GM19467 (cell line): Measurements from ENCODE around the gene SLC16A5.

ENCODE experiments used
- ATAC-seq: cut with Tn5 transposase; IDR thresholded peaks from one replicate; pipeline ENCODE4 v1.9.1; 2021; ENCODE audit warnings: mild to moderate bottlenecking, moderate library complexity; ENCODE audit not compliant: unreplicated experiment

The SLC16A5 gene

DNA sequence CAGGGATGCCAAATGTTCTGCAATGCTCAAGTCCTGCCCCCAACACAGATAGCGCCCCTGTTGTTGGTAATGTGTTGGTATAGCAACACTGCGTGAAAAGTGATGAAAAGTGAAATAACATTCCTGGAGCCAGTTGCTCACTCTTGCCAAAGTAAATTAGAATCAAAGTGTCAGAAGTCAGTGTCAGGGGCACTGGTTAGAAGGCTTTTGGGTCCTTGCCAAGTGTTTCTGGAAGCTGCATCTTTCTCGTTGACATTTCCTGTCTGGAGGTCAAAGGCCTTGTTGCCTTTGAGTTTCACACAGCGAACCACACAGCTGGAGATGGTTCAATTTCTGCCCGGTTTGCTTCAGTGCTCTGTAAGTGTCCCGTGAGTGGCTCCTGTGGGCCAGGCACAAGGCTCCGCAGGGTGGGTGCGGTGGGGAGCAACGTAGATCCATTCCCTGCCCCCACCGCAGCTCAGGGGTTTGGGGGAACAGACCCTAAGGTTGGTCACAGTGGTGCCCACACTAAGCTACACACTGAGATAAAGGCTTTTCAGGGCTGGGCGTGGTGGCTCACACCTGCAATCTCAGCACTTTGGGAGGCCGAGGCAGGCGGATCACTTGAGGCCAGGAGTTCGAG, 3.6 kb upstream of the SLC16A5 start:
- ATAC-seq: no peak

- no peak for ATAC-seq
Observed at GRCh38 chr17:75086496-75087181, 1.1 kb upstream of the SLC16A5 start.

GRCh38 chr17:75087182-75087557, 584 bp upstream of the SLC16A5 start:
- ATAC-seq: no peak

GRCh38 chr17:75088465-75089417, 987 bp downstream of the SLC16A5 start:
- no peak for ATAC-seq

GRCh38 chr17:75090871-75091854, 3.4 kb downstream of the SLC16A5 start:
- ATAC-seq: no peak

GRCh38 chr17:75091855-75092327, 4.1 kb downstream of the SLC16A5 start:
- ATAC-seq: no peak

DNA sequence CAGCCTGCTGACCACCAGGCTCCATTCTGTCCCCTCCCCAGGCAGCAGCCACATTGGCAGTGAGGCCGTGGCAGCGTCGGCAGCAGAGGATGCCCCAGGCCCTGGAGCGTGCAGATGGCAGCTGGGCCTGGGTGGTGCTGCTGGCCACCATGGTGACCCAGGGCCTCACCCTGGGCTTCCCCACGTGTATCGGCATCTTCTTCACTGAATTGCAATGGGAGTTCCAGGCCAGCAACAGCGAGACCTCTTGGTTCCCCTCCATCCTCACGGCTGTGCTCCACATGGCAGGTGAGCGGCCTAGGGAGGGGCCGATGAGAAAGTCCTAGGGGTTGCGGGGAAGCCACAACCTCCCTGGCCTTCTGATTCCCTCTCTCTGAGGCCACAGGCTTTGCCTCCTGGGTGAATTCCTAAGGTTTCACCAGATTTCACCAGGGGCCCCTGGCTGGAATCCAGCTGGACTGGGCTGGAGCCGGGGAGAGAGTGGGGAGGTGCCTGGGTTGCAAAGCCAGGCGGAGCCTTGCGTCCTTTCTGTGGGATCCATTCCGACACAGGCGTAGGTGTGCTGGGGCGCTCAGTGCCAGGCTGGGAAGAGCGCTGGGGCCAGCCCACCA, 5.9 kb downstream of the SLC16A5 start:
- no peak for ATAC-seq

- ATAC-seq: no peak
Observed at GRCh38 chr17:75094871-75095399, 7.2 kb downstream of the SLC16A5 start.

GRCh38 chr17:75096082-75096625, 8.4 kb downstream of the SLC16A5 start:
- no peak for ATAC-seq

- no peak for ATAC-seq
Observed at GRCh38 chr17:75097865-75098264, 10.1 kb downstream of the SLC16A5 start.

DNA sequence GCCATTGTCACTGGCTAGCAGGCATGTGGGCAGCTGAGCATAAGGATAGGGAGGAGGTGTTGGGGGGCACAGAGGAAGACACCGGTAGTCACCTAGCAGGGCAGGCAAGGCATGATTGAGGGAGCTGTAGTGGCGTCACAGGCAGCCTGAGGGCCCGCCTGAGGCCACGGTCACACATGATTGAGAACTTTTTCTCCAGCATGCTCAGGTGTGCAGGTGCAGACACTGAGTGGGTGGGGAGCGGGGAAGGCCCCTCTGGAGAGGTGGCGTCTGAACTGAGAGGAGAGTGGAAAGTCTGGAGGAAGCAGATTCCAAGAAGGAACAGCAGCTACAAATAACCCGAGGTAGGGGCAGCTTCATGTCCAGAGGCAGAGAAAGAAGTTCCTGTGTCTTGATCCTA, 11.1 kb downstream of the SLC16A5 start:
- ATAC-seq: no peak

DNA sequence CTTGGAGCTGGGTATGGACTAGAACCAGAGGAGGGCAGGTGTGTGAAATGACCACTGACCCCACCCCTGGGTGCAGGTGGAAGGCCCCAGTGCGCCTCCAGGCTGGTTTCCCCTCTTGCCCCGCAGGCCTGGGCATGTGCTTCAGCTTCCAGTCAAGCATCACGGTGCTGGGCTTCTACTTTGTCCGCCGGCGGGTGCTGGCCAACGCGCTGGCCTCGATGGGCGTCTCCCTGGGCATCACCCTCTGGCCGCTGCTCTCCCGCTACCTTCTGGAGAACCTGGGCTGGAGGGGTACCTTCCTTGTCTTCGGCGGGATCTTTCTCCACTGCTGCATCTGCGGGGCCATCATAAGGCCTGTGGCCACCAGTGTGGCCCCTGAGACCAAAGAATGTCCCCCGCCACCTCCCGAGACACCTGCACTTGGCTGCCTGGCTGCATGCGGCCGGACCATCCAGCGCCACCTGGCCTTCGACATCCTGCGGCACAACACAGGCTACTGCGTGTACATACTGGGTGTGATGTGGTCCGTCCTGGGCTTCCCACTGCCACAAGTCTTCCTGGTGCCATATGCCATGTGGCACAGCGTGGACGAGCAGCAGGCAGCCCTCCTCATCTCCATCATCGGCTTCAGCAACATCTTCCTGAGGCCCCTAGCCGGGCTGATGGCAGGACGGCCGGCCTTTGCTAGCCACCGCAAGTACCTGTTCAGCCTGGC, 12.3 kb downstream of the SLC16A5 start:
- ATAC-seq: no peak

DNA sequence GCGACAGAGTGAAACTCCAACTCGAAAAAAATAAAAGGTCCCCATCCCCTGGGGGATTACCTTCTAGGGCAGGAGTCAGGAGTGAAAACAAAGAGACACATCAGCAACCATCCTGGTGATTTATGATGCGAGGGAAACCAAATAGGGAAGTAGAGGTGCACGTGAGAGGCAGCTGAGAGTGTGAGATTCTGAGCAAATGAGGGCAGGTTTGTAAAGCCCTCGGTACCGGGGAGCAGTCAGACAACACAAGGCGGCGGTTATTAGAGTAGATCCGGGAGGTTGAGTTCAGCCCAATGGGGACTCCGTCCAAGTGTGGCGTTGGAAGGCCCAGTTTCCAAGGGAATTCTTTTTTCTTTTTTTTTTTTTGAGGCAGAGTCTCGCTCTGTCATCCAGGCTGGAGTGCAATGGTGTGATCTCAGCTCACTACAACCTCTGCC, 14.6 kb downstream of the SLC16A5 start:
- ATAC-seq: no peak

- ATAC-seq: no peak
Observed at GRCh38 chr17:75103601-75104554, 16.1 kb downstream of the SLC16A5 start.

DNA sequence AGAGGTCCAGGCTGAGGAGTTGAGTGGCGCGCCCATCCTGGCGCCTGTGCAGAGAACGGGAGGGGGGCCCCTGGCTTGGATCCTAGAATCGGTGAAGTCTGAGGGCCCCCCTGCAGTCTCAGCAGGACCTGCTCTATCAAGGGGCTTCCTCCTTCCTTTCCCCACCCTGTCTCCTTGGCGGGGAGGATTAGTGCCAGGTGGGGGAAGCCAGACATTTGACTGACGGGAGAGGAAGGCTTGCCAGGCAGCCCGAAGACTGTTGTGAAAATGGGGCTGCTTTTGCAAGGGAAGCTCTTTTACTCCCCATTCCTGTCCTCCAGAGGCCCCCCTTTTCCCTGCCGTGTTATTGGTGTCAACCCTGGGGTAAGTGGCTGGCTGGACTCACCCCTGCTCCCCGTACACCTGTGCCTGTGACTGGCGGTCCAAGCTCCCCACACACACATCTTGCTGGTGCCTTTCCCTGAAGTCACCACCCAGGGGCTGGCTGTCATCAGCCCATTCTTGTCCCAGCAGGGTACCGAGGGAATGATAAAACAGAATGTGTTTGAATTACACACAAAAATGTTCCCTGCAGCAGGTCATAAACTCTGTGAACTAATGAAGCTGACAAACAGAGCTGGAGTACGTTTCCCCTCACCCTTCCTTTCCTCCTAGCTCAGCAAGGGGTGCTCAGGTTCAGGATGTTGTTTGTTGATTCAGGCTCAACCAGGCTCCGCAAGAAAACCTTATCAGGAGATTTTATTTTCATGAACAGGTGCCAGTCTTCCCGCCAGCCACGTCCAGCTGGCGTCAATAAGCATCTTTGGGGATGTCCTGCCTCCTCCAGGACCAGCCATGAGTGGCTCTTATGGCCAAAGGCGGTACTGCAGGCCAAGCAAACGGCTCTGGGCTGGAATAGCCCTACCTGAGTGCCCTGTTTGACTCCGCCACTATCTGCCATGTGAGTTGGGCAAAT, 17.6 kb downstream of the SLC16A5 start:
- no peak for ATAC-seq

- no peak for ATAC-seq
Observed at GRCh38 chr17:75108193-75108592, 20.4 kb downstream of the SLC16A5 start.

DNA sequence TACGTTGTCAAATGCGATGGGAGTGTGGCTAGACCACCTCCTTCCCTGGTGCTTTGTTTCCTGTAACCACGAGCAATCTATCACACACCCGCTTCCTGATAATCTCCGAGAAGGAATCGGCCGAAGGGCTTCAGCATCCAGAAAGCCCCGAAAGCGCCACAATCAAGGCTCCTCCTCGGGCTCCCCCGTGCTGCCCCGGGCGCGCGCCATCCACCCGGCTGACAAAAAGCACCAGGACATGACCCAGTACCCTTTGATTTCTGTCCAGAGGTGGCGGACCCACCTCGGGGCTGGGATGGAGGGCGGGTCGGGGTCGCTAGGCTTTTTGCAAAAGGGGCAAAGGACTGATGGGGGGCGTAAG, 21.3 kb downstream of the SLC16A5 start:
- no peak for ATAC-seq
